ENCODE results near the gene CA12.
A peak's percentile ranks its signal among the peaks of the same experiment; 100 is the strongest.

The CA12 gene

DNA sequence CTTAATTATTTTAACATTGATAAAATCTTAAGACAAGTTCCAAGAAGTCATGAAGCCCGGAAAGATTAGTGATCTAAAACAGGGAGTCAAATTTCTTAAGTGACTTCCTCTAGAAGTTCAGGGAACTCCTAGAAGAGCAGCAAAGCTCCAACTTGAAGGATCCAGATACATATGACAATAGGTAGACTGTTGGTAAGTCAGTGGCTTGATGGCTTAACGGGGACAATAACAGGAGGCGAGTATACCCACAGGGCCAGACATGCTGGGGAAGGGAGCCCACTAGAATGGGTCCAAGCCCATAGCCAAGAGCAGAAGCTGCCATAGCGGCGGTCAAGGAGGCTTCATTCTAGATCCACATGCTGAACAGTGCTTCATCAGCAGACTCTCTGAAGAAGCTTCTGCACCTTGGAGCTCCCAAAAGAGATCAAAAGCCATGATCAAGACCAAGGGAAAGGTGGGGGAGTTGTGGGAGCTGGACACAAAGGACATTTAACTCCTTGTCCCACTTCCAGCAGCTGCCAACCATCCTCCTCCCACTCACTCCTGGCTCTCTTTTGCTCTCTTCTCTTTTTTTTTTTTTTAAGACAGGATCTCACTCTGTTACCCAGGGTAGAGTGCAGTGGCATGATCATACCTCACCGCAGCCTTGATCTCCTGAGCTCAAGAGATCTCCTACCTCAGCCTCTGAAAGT, 10.2 kb upstream of the CA12 start:
- H3K9ac ChIP-seq (ENCODE audit: low read depth, low read length): no peak overlapping the region
- H3K9me3 ChIP-seq (ENCODE audit: control insufficient read depth, insufficient read depth, low read length): no peaks in the 10 kb centered on the region
- peaks cover 8% of the 10 kb centered on the region for H3K4me1 ChIP-seq (ENCODE audit: insufficient read depth, low read length)
- H3K36me3 ChIP-seq (ENCODE audit: insufficient read depth, low read length): no peaks in the 10 kb centered on the region

DNA sequence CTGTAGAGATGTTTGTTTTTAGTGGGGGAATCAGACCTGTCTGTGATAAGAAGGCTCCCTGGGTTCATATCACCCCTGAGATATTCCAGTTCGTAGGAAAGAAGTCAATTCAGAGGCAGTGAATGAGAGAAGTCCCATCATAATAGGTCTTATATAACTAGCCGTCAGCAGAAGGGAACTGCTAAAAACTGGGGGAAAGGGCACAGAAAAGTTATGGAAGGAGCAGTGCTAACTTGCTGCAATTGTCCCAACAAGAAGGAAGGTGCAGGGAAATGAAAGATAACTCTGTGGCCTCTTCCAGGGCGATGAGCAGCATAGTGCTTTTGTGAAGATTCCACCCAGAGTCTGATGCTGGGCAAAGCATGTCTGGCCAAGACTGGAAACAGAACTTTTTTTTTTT, 9.0 kb upstream of the CA12 start:
- Histone ChIP-seq H3K36me3 (ENCODE audit: insufficient read depth, low read length) (no peaks in the 10 kb centered on the region; the same call in 1 of the 2 replicates), H3K9ac (ENCODE audit: low read depth, low read length) (no peak overlapping the region), H3K9me3 (ENCODE audit: control insufficient read depth, insufficient read depth, low read length) (no peaks in the 10 kb centered on the region), H3K4me1 (ENCODE audit: insufficient read depth, low read length) (no peaks in the 10 kb centered on the region)

DNA sequence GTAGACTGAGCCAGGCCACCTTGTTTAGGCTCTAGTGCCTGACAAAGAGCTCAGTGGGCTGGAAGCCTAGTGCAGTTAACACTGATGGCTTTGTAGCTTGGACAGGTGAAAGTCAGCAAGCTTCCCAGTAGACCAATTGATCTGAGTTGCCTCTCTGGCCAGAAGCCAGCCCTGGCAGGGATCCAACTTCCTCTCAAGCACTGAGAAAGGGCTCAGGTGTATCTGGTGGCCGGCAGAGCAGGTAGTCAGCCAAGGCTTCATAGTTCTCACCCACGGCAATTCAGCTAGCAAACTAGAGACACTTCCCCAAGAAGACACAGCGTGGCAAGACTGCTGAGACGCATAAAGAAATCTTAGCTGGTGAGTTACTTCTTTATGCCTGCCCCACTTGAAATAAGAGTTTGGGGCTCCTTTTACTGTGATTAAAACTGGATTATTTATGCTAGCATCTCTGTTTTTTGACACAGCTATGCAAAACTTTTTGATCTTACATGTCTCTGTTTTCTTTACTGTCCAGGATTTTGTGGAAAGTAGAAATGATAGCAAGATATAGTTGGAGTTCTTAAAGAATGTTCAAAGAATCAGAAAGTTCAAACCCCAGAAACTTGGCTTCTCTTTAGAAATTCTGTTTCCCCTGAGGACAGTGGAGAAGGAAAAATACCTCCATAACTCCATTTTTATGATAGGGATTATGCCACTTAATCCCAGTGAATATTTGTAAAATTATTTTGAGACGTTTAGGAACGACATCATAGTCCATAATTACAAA, 8.4 kb upstream of the CA12 start:
- no peaks in the 10 kb centered on the region for H3K9me3 ChIP-seq (ENCODE audit: control insufficient read depth, insufficient read depth, low read length)
- H3K36me3 ChIP-seq (ENCODE audit: insufficient read depth, low read length): no peaks in the 10 kb centered on the region; the same call in 1 of the 2 replicates
- no peaks in the 10 kb centered on the region for H3K4me1 ChIP-seq (ENCODE audit: insufficient read depth, low read length)
- H3K9ac ChIP-seq (ENCODE audit: low read depth, low read length): no peak overlapping the region

DNA sequence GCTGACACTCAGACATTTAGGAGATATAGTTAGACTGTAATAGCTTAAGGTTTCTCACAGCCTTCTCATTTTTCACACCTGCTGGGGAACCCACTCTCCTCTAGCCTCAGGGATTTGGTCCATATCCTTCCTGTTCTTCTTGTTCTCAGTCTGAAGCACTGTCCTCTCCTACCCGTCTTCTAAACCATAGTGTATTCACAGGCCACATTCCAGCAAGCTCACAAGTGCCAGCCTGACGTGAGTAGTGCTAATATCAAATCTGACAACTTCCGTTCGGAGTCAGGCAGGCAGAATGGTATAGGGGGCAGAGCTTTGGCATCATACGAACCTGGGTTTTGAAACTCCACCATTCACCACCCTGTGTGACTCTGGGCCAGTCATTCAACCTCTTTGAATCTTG, 6.9 kb upstream of the CA12 start:
- no peaks in the 10 kb centered on the region for H3K9me3 ChIP-seq (ENCODE audit: control insufficient read depth, insufficient read depth, low read length)
- no peaks in the 10 kb centered on the region for H3K4me1 ChIP-seq (ENCODE audit: insufficient read depth, low read length)
- no peaks in the 10 kb centered on the region; the same call in 1 of the 2 replicates for H3K36me3 ChIP-seq (ENCODE audit: insufficient read depth, low read length)
- no peak overlapping the region for H3K9ac ChIP-seq (ENCODE audit: low read depth, low read length)

DNA sequence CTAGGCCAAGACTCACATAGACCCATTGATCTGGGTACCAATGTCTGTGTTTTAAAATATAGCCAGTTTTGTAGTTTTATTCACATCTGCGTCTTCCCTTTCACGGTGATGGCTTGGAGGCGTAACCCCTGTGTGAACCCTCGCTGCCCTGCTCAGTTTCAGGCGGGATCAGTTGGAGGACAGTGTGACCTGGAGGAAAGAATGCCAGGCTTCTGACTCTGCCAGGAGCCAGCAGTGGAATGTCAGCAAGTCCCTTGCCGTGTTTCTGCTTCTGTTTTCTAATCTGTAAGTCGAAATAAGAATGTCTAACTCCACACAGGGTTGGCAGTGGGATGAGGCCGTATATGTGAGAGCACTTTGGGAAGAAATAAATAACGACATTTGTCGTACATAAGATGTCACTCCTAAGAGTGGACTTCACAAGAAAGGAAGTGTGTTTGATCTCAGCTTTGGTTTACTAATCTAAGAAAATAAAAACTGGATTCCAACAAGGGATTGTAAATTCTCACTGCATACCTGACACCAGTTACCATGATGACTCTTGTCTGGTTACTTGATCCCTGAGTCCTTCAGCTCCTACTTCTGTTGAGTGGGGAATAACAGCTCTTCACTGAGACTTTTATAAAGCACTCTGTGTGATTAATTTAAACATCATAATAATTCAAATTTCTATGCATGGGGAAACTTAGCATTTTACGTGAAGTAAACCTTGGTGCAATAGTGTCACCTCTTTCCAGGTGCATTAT, 6.3 kb upstream of the CA12 start:
- no peaks in the 10 kb centered on the region for H3K4me1 ChIP-seq (ENCODE audit: insufficient read depth, low read length)
- no peaks in the 10 kb centered on the region for H3K9me3 ChIP-seq (ENCODE audit: control insufficient read depth, insufficient read depth, low read length)
- H3K36me3 ChIP-seq (ENCODE audit: insufficient read depth, low read length): no peaks in the 10 kb centered on the region; the same call in 1 of the 2 replicates
- H3K9ac ChIP-seq (ENCODE audit: low read depth, low read length): no peak overlapping the region

DNA sequence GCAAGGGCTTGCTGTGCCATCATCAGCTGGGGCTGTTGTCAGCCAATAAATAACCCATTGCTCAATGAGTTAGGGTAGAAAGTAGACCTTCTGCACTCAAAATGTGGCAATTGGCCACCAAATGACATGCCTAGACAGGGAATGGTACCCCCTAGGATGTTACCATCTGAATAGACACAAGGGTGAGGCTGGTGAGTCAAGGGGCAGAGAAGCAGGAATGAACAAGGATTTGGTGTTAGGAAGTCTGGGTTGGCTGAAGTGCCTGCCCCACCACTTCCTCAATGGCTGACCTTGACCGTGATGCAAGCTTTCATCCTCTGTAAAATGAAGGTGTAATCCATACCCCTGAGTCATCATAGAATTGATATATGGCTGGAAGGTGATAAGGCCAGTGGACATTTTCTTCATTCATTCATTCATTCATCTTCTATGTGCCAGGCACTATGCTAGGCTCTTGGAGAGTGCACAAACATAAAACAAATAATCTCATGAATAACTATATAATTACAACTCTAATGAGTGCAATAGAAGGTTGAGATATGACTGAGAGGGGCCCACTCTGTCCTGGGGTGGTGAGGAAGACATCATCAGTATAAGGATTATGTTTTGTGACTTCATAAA, 4.4 kb upstream of the CA12 start:
- Histone ChIP-seq H3K36me3 (ENCODE audit: insufficient read depth, low read length) (no peaks in the 10 kb centered on the region; the same call in 1 of the 2 replicates), H3K4me1 (ENCODE audit: insufficient read depth, low read length) (no peaks in the 10 kb centered on the region; the same call in 1 of the 2 replicates), H3K9me3 (ENCODE audit: control insufficient read depth, insufficient read depth, low read length) (no peaks in the 10 kb centered on the region), H3K9ac (ENCODE audit: low read depth, low read length) (no peak overlapping the region)

GRCh38 chr15:63384906-63385305, 3.3 kb upstream of the CA12 start:
- H3K9ac ChIP-seq (ENCODE audit: low read depth, low read length): no peak overlapping the region
- no peaks in the 10 kb centered on the region; the same call in 1 of the 2 replicates for H3K36me3 ChIP-seq (ENCODE audit: insufficient read depth, low read length)
- H3K9me3 ChIP-seq (ENCODE audit: control insufficient read depth, insufficient read depth, low read length): no peaks in the 10 kb centered on the region
- peaks cover 7% of the 10 kb centered on the region for H3K4me1 ChIP-seq (ENCODE audit: insufficient read depth, low read length)

DNA sequence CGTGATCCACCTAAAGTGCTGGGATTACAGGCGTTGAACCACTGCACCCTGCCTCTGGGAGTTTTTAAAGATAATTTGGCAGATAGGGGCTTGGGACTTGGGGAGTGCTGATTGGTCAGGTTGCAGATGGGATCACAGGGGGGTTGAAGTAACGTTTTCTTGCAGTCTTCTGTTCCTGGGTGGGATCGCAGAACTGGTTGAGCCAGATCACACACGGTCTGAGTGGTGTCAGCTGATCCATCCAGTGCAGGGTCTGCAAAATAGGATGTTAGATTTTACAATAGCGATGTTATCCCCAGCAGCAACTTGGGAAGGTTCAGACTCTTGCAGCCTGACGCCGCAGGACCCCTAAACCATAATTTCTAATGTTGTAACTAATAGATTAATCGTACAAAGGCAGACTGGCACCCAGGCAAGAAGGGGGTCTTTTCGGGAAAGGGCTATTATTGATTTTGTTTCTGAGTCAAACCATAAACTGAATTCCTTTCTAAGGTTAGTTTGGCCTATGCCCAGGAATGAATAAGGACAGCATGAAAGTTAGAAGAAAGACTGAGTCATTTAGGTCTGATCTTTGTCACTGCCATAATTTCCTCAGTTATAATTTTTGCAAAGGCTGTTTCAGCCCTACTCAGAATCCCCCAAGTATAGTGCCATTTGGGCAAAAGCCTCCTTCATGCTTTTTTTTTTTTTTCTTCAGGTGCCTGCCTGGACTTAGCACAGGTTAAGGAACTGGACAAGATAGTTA, 1.5 kb upstream of the CA12 start:
- no peaks in the 10 kb centered on the region for H3K9me3 ChIP-seq (ENCODE audit: control insufficient read depth, insufficient read depth, low read length)
- H3K4me1 ChIP-seq (ENCODE audit: insufficient read depth, low read length): peaks cover 16% of the 10 kb centered on the region
- no peaks in the 10 kb centered on the region; the same call in 1 of the 2 replicates for H3K36me3 ChIP-seq (ENCODE audit: insufficient read depth, low read length)
- no peak overlapping the region for H3K9ac ChIP-seq (ENCODE audit: low read depth, low read length)

- Histone ChIP-seq H3K36me3 (ENCODE audit: insufficient read depth, low read length) (no peaks in the 10 kb centered on the region), H3K4me1 (ENCODE audit: insufficient read depth, low read length) (peaks cover 16% of the 10 kb centered on the region), H3K9ac (ENCODE audit: low read depth, low read length) (peak overlapping the region; percentile 69; the same call in 1 of the 2 replicates), H3K9me3 (ENCODE audit: control insufficient read depth, insufficient read depth, low read length) (no peaks in the 10 kb centered on the region)
Measured at GRCh38 chr15:63380808-63381282, 801 bp downstream of the CA12 start.

GRCh38 chr15:63380151-63380807, 1.4 kb downstream of the CA12 start:
- Histone ChIP-seq H3K9ac (ENCODE audit: low read depth, low read length) (no peak overlapping the region; the same call in 1 of the 2 replicates), H3K36me3 (ENCODE audit: insufficient read depth, low read length) (no peaks in the 10 kb centered on the region), H3K9me3 (ENCODE audit: control insufficient read depth, insufficient read depth, low read length) (no peaks in the 10 kb centered on the region), H3K4me1 (ENCODE audit: insufficient read depth, low read length) (peaks cover 16% of the 10 kb centered on the region)

- Histone ChIP-seq H3K9me3 (ENCODE audit: control insufficient read depth, insufficient read depth, low read length) (no peaks in the 10 kb centered on the region), H3K4me1 (ENCODE audit: insufficient read depth, low read length) (peaks cover 16% of the 10 kb centered on the region), H3K36me3 (ENCODE audit: insufficient read depth, low read length) (no peaks in the 10 kb centered on the region), H3K9ac (ENCODE audit: low read depth, low read length) (no peak overlapping the region)
Measured at GRCh38 chr15:63379492-63380150, 2.0 kb downstream of the CA12 start.

GRCh38 chr15:63378946-63379345, 2.7 kb downstream of the CA12 start:
- H3K4me1 ChIP-seq (ENCODE audit: insufficient read depth, low read length): peaks cover 16% of the 10 kb centered on the region
- H3K9me3 ChIP-seq (ENCODE audit: control insufficient read depth, insufficient read depth, low read length): no peaks in the 10 kb centered on the region
- no peak overlapping the region for H3K9ac ChIP-seq (ENCODE audit: low read depth, low read length)
- no peaks in the 10 kb centered on the region for H3K36me3 ChIP-seq (ENCODE audit: insufficient read depth, low read length)
